DLD1 (cell line): Measurements from ENCODE around the gene PLEKHA5.
"Not testable (repeated sequence)": the region's sequence is repeated elsewhere in the genome, so short reads cannot be mapped to it uniquely, and the experiment has no call there.

Source experiments
- in situ Hi-C: cut with HindIII; loops from 2 replicates; pipeline ENCODE4 v1.10.0; 2017; ENCODE audit warnings: low sequenced_read_pairs

Gene PLEKHA5

DNA sequence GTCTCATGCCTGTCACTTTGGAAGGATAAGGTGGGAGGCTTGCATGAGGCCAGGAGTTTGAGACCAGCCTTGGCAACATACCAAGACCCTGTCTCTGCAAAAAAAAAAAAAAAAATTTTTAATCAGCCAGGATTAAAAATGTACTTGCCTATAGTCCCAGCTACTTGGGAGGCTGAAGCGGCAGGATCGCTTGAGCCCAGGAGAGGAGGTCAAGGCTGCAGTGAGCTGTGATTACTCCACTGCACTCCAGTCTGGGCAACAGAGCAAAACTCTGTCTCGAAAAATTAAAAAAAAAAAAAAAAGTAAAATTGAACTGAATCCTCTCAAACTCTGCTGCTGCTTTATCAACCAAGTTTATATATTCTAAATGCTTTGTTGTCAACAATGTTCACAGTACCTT is 181.6 kb downstream of the PLEKHA5 start:
- in situ Hi-C loops = no loop called here

DNA sequence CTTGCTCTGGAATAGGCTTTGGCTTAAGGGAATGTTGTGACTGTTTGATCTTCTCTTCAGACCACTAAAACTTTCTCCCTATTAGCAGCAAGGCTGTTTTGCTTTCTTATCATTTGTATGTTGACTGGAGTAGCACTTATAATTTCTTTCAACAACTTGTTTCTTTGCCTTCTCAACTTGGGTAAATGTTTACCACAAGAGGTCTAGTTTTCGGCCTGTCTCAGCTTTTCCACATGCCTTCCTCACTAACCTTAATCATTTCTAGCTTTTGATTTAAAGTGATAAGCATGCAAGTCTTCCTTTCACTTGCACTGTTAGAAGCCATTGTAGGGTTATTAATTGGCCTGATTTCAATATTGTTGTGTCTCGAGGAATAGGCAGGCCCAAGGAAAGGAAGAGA is 183.1 kb downstream of the PLEKHA5 start:
- in situ Hi-C loops = no loop called here

GRCh38 chr12:19316425-19316824 is 186.9 kb downstream of the PLEKHA5 start:
- in situ Hi-C loops = no loop called here

DNA sequence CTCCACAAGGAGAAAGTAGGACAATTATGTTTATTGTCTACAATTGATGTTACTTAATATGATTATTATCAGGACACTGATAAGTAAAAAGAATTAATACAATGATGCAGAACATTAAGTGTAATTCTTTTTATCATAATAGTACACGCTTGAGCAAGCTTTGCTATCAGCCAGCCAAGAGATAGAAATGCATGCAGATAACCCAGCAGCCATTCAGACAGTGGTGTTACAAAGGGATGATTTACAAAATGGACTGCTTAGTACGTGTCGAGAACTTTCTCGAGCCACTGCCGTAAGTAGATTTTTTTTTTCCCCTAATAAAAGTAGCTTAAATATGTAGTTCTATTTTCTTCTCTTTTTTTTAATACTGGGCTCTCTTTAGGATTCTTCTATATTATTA is 192.8 kb downstream of the PLEKHA5 start:
- in situ Hi-C loops = no loop called here

DNA sequence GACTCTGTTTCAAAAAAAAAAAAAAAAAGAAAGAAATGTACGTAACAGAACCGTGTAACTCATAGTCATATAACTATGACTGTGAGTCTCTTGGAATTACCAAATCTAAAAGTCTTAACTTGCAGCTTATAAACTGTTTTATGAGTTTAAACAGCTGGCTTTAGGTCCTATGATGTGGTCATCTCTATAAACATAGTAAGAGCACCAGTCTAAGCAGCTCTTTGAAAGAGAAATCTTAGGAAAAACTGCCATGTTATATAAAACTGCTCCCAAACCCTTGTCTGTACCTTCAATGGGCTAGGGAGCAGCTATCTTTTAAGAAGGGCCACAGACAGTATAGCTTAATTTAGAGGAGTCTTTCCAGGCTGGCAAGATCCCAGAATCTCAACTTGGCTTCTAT is 194.3 kb downstream of the PLEKHA5 start:
- in situ Hi-C loops = no loop called here

DNA sequence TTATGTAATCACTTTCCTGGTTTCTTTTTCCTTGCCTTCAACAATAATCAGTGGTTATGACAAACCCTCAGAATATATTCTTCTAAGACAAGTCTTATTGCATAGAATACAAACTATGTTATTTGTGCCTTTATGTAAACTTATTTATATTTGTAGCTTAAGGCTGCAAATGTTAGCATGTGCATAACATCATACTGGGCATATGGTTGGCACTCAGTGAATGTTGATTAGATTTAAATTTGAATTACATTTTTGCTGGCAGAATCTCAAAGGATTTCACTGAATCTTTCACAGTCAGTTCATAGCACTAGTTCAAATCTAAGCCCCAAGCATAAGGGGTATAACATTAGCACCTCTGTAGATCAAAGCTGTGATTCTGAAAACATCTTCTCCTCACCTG is 196.6 kb downstream of the PLEKHA5 start:
- in situ Hi-C loops = no loop called here

DNA sequence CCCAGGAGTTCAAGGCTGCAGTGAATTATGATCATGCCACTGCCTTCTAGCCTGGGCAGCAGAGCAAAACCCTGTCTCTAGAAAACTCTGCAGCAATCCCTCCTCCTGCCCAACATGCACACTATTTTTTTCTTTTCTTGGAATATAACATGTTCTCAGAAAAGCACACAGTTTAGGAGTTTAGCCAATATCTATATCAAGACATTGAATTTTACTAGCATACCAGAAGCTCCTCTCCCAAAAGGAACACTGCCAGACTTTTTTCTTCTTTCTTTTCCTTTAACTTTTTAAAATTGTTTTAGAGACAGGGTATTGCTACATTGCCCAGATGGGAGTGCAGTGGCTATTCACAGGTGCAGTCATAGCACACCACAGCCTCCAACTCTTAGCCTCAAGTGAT is 202.7 kb downstream of the PLEKHA5 start:
- in situ Hi-C loops = no loop called here

GRCh38 chr12:19338405-19338804 is 208.9 kb downstream of the PLEKHA5 start:
- in situ Hi-C loops = no loop called here

DNA sequence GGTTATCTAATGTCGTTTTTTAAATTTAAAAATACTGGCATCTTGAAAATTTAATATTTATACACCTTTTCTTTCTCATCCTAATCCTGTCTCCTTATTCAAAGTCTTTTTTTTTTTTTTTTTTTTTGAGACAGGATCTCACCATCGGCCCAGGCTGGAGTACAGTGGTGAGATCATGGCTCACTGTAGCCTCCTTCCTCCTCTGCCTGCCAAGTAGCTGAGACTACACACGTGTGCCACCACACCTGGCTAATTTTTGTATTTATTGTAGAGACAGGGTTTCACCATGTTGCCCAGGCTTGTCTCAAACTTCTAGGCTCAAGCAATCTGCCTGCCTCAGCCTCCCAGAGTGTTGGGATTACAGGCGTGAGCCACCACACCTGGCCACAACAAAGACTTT is 221.3 kb downstream of the PLEKHA5 start:
- in situ Hi-C loops = not testable (repeated sequence)

GRCh38 chr12:19351346-19351745 is 221.8 kb downstream of the PLEKHA5 start:
- in situ Hi-C loops = no loop called here

DNA sequence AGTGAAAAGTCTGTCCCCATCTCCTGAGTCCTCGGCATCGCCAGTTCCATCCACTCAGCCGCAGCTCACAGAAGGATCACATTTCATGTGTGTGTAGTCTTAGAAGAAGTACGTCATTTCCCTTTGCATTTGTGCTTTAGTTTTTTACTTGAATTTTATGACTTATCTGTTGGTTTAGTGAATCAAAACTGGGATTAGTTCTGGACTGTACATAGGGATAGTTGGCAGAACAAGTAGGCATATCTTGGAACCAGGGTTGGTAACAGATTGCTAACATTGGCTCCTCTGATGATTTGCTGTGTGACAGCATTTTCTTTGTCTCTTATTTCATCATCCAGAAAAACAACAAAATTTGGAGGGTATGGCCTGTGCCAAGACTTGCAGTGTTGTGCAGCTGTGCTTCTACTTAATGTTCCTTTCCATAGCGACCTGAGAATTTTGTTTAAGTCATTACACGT is 240.2 kb downstream of the PLEKHA5 start:
- in situ Hi-C loops = no loop called here

- in situ Hi-C loops = no loop called here
These were observed 244.1 kb downstream of the PLEKHA5 start for GRCh38 chr12:19373586-19373985.

DNA sequence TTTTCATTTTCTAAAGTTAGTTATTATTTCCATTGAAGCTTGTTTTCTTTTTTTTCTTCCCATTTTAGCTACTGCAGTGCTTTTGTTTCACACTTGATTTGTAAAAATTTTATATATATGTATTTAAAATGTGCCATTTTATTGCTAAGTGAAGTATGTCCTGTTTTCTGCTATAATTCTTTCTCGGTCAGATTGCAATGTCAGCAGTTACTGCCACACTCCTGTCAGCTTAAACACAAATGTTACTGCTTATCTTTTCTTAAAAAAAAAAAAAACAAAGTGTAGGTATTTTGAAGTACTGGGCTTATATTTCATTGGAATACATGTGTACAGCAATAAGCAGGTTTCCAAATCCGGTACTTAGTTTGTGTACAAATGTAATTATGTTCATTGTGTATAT is 246.4 kb downstream of the PLEKHA5 start:
- in situ Hi-C loops = no loop called here

DNA sequence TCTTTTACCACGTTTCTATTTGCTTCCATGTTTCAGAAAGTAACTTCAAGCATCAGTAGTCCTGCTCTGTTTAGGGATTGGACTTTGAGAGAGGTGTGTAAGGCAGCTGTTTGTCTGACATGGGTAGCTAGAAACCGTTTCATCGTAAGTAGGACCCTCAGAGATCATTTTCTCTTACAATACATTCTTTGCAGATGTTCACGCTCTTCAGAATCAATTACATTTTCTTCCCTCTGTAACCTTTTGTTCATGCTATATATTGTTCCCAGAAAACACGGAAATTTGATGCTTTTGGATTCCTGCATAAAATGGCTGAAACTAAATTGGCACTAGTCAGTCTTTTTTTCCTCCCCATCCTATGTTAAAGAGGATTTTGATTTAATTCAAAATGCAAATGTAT is 247.2 kb downstream of the PLEKHA5 start:
- in situ Hi-C loops = no loop called here

DNA sequence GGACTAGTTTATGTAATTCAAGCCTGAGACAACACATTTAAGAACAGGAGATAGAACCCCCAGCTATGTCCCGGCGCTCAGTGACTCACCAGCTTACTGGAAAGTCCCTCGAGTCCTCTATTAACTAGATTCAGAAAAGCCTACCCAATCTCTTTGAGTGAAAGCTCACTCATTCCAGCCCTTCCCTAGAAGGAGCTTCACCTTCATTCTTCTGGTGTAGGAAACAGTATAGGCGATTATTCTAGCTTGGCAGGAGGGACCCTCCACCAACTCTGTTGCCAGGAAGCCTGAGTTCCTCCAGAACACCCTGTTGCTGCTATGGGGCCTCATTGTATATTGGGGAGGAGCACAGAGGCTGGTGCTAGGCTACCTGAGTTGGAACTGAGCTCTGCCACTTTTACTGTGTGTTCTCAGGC is 252.6 kb downstream of the PLEKHA5 start:
- in situ Hi-C loops = no loop called here

DNA sequence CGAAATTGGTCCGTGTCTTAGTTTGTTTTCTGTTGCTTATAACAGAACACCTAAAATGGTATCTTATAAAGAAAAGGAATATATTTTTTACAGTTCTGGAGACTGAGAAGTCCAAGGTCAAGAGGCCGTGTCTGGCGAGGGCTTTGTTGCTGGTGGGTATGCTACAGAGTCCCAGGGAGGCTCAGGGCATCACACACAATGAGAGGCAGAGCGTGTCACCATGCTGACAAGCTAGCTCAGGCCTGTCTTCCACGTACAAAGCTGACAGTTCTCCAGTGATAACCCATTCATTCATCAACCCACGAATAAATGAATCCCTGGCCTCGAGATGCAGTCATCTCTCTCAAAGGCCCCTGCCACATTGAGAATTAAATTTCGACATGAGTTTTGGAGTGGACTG is 253.0 kb downstream of the PLEKHA5 start:
- in situ Hi-C loops = no loop called here

GRCh38 chr12:19387161-19387560 is 257.6 kb downstream of the PLEKHA5 start:
- in situ Hi-C loops = no loop called here

GRCh38 chr12:19388131-19388549 is 258.6 kb downstream of the PLEKHA5 start:
- in situ Hi-C loops = no loop called here

DNA sequence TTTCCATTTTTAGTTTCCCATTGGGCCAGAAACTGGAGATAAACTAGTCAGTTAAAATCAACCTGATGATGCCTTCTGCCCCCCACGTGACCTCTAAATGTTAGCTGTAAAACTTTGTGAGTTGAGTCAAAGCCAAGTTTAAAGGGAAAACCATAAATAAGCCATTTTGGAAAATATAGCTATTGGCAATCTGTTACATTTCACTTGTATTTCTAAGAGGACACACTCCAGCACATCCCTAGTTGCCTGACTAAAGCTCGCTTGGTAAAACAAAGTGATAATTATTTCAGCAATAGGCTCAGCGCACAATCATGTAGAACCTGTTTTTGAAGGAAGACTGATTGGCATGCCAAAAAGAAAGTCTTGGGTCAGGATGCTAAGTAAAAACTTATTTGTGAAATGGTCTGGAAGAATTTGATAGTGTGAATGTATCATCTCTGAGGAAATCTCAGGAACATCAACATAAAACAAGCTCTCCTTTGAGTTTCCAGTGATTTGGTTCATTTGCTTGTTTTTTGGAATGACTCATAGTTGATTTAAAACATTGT is 260.6 kb downstream of the PLEKHA5 start:
- in situ Hi-C loops = no loop called here

GRCh38 chr12:19392644-19393043 is 263.1 kb downstream of the PLEKHA5 start:
- in situ Hi-C loops = not testable (repeated sequence)

GRCh38 chr12:19394385-19394784 is 264.9 kb downstream of the PLEKHA5 start:
- in situ Hi-C loops = no loop called here

DNA sequence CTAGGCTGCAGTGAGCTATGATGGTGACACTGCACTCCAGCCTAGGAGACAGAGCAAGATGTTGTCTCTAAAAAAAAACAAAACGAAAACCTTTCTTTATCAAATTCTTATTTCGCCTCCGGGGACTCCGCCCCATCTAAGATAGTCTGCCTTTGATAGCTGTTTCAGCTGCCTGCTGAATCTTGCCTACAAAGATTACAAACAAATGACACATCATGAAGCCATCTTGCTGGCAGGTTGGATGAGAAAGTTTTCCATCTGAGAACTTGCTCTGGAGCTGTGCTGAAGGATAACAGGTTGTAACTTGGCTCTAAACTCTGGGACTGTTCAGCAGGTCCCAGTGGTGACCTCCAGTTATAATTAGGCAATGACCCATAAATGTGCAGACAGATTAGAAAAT is 268.0 kb downstream of the PLEKHA5 start:
- in situ Hi-C loops = no loop called here
